DMS 273 (cell line): ENCODE data around the gene MRPL41.
"Not testable (repeated sequence)": the region's sequence is repeated elsewhere in the genome, so short reads cannot be mapped to it uniquely, and the experiment has no call there.

Experiments used
- DNase-seq: peaks from one replicate; lab custom pipeline; 2025; ENCODE audit not compliant: unreplicated experiment; lab: John Stamatoyannopoulos, UW

The MRPL41 gene

GRCh38 chr9:137581361-137582285 lies 29.9 kb downstream of the MRPL41 start:
- no peak for DNase-seq

- peak; percentile 69 for DNase-seq
Observed at GRCh38 chr9:137582286-137582860, 30.7 kb downstream of the MRPL41 start.

- DNase-seq, result no peak
Observed at GRCh38 chr9:137583347-137583746, 31.7 kb downstream of the MRPL41 start.

GRCh38 chr9:137583957-137584356 lies 32.3 kb downstream of the MRPL41 start:
- DNase-seq, result no peak

- no peak for DNase-seq
Observed at GRCh38 chr9:137586854-137587253, 35.2 kb downstream of the MRPL41 start.

GRCh38 chr9:137588311-137588710 lies 36.6 kb downstream of the MRPL41 start:
- no peak for DNase-seq

GRCh38 chr9:137588891-137589290 lies 37.2 kb downstream of the MRPL41 start:
- no peak for DNase-seq

GRCh38 chr9:137589441-137590122 lies 37.9 kb downstream of the MRPL41 start:
- peak; percentile 43 for DNase-seq

GRCh38 chr9:137590123-137590468 lies 38.4 kb downstream of the MRPL41 start:
- no peak for DNase-seq

- peak; percentile 95 for DNase-seq
Observed at GRCh38 chr9:137590469-137591383, 39.0 kb downstream of the MRPL41 start, which contains the start of gene ZMYND19. Gene ZMYND19 (minus strand): TSS chr9:137590512. CDS start chr9:137590263, 249 bp downstream.

GRCh38 chr9:137592767-137593166 lies 41.1 kb downstream of the MRPL41 start:
- DNase-seq, result no peak

- DNase-seq, result no peak
Observed at GRCh38 chr9:137593176-137593575, 41.5 kb downstream of the MRPL41 start.

- not testable (repeated sequence) for DNase-seq
Observed at GRCh38 chr9:137596577-137596976, 44.9 kb downstream of the MRPL41 start.

- no peak for DNase-seq
Observed at GRCh38 chr9:137598943-137599342, 47.3 kb downstream of the MRPL41 start.
